Type B pancreatic cell (in vitro differentiated cells): ENCODE data around the gene ADI1. TPM values are rescaled to one million over a fixed set of nuclear protein-coding genes. Genes with fewer than 3 reads are reported as not detected.

Source experiments
- DNase-seq: peaks from one replicate; pipeline ENCODE4 v3.0.0; 2021; ENCODE audit warnings: mixed read lengths; ENCODE audit not compliant: unreplicated experiment; ENCODE audit errors: extremely low spot score
- H3K27ac Mint-ChIP-seq: 2 replicates; pipeline ENCODE4 v1.8.0; 2021; ENCODE audit warnings: mild to moderate bottlenecking, mixed read lengths
- H3K27me3 Mint-ChIP-seq: 2 replicates; pipeline ENCODE4 v1.8.0; 2021; ENCODE audit warnings: mixed read lengths
- H3K36me3 Mint-ChIP-seq: 2 replicates; pipeline ENCODE4 v1.8.0; 2021; ENCODE audit warnings: mixed read lengths
- H3K4me1 Mint-ChIP-seq: one replicate; pipeline ENCODE4 v1.8.0; 2021; ENCODE audit warnings: mixed read lengths; ENCODE audit not compliant: unreplicated experiment
- H3K4me3 Mint-ChIP-seq: 2 replicates; pipeline ENCODE4 v1.8.0; 2021; ENCODE audit warnings: mild to moderate bottlenecking, mixed read lengths
- H3K9me3 Mint-ChIP-seq: 2 replicates; pipeline ENCODE4 v1.8.0; 2021; ENCODE audit warnings: mixed read lengths
- long read RNA-seq: library from polyadenylated mRNA; unstranded; transcript quantifications from one replicate; pipeline ENCODE4 v2.0.0, GENCODE V29; 2020
- total RNA-seq: library from RNA; stranded (reverse); gene quantifications from 2 replicates; pipeline ENCODE4 v1.2.1, GENCODE V29; 2021; ENCODE audit warnings: low replicate concordance
- TF ChIP-seq, protein P1 (sequence below): fragments of 200-600 bp; sonication (generic); conservative IDR thresholded peaks from 2 replicates; pipeline ENCODE4 v1.5.0; 2021; ENCODE audit warnings: antibody characterized with exemption, mild to moderate bottlenecking

Gene ADI1, protein sequence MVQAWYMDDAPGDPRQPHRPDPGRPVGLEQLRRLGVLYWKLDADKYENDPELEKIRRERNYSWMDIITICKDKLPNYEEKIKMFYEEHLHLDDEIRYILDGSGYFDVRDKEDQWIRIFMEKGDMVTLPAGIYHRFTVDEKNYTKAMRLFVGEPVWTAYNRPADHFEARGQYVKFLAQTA
- total RNA-seq, result 40.0 and 54.7 TPM in 2 replicates
- long read RNA-seq, transcript ADI1-201 (4 exons, 2,391 nt), result major isoform, 234 of 245 reads
- long read RNA-seq, partial matches to known transcripts, result 4 of 245 reads
- long read RNA-seq, other reads (novel, unspliced or antisense), result 7 of 245 reads

DNA sequence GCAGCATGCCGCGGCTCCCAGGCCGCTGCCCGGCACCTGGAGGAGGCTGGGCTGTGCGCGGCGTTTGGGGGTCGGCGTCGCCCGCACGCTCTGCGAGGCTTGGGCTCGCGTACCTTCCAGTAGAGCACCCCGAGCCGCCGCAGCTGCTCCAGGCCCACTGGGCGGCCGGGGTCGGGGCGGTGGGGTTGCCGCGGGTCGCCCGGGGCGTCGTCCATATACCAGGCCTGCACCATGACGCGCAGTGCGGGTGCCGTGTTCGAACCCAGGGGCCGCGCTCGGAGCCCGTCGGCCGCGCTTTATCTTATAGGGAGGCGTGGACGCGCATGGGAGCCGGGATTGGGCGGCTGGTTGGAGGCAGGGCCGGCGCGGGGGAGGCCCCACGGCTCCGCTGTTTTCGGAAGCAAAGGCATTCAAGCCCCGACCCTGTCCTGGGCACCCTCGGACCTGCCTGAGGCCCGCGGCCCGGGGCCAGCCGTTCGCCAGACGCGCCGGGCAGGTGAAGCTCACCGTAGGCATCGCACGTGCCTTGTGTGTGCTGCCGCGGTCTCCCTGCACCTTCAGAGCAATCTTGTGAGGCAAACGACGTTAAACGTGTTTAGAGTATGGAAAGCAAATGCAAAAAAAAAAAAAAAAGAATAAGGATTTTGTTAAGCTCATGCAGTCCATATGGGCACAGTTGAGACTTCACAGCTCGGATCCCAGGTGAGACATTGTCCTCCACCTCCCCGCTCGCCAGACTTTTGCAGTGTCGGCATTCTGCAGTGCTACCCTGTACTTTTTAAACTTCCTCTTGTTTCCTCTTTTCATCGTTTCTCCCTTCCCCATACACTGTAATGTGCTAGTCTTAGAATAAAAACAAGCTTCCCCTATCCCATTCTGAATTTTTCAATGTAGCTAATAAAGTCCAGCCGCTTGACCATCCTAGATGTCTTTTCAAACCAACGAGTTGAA lies at the start of gene ADI1:
Gene ADI1, minus strand, starts transcription at position 277 of the 951 bp plus-strand sequence. Its CDS starts 44 bp downstream, at position 233.
- Mint-ChIP-seq H3K9me3 (peaks cover 5% of the 10 kb centered on the region), H3K36me3 (peaks cover 27% of the 10 kb centered on the region), H3K4me1 (peaks cover 30% of the 10 kb centered on the region), H3K27me3 (no peaks in the 10 kb centered on the region), H3K27ac (peak within 1 kb of the TSS; percentile 84), H3K4me3 (peak within 1 kb of the TSS; percentile 89)
- DNase-seq, result peak; percentile 88
- TF ChIP-seq, protein P1, sequence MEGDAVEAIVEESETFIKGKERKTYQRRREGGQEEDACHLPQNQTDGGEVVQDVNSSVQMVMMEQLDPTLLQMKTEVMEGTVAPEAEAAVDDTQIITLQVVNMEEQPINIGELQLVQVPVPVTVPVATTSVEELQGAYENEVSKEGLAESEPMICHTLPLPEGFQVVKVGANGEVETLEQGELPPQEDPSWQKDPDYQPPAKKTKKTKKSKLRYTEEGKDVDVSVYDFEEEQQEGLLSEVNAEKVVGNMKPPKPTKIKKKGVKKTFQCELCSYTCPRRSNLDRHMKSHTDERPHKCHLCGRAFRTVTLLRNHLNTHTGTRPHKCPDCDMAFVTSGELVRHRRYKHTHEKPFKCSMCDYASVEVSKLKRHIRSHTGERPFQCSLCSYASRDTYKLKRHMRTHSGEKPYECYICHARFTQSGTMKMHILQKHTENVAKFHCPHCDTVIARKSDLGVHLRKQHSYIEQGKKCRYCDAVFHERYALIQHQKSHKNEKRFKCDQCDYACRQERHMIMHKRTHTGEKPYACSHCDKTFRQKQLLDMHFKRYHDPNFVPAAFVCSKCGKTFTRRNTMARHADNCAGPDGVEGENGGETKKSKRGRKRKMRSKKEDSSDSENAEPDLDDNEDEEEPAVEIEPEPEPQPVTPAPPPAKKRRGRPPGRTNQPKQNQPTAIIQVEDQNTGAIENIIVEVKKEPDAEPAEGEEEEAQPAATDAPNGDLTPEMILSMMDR, result no peak

DNA sequence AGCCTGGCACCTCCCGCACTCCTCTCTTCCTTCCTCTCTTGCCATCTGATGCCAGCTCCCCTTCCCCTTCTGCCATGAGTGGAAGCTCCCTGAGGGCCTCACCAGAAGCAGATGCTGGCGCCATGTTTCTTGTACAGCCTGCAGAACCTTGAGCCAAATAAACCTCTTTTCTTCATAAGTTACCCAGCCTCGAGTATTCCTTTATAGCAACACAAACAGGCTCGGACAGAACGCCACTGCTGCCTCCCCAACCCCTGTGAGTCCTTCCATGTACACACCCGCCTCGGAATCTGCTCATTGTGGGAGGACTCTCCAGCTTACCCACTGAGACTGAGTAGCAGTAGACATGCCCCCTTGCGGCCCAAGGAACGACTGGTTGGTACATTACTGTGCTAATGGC lies 47.5 kb upstream of the ADI1 start:
- Mint-ChIP-seq H3K4me1 (no peaks in the 10 kb centered on the region), H3K9me3 (no peaks in the 10 kb centered on the region)

DNA sequence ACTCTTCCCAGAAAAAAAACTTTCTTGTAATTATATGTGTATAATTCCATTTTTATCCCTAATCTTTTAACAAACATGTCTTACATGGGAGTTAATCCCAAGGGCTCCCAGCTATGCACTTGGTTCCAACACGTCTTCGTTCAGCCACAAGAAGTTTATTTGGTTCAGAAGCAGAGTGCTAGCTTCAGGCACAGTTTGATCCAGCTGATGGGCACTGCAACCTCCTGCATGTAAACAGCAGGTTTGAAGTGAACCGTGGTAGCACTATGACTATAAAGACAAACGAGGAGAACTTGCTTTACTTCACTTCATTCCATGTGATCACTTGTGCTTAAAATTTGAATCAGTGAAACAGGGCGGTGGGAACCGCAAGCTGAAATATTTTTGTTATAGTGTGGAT lies 45.8 kb upstream of the ADI1 start:
- H3K4me1 Mint-ChIP-seq, result no peaks in the 10 kb centered on the region
- no peaks in the 10 kb centered on the region for H3K27me3 Mint-ChIP-seq
- peaks cover 4% of the 10 kb centered on the region for H3K36me3 Mint-ChIP-seq
- TF ChIP-seq, protein P1, result no peak
- H3K27ac Mint-ChIP-seq, result no peak overlapping the region
- H3K4me3 Mint-ChIP-seq, result no peak overlapping the region
- no peak for DNase-seq
- H3K9me3 Mint-ChIP-seq, result no peaks in the 10 kb centered on the region

More for the DNA sequence above, 47.5 kb upstream of the ADI1 start:
- Mint-ChIP-seq H3K27me3 (no peaks in the 10 kb centered on the region), H3K4me3 (no peak overlapping the region), H3K36me3 (peaks cover 4% of the 10 kb centered on the region), H3K27ac (no peak overlapping the region)
- DNase-seq, result no peak
- TF ChIP-seq, protein P1, result no peak

DNA sequence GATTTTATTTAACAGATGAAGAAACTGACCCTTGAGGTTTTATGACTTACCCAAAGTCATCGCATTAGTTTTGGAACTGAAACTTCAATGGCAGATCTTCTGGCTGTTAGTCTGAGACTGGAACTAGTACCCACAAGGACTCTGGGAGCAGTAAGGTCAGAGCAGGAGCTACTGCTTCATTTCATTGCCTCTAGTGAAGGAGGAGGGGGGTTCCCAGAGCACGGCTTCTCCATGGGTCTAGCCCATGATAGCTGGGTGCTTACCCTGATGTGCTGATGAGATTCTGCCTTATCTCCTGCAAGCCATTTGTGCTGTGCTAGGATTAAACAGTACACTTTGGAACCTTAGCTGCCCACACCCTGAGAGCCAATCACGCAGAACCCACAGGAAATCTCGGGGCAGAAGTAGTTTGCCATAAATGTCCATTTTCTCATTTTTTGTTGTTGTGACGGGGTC lies 44.2 kb upstream of the ADI1 start:
- Mint-ChIP-seq H3K27me3 (no peaks in the 10 kb centered on the region), H3K4me1 (no peaks in the 10 kb centered on the region), H3K9me3 (no peaks in the 10 kb centered on the region), H3K27ac (no peak overlapping the region), H3K4me3 (no peak overlapping the region), H3K36me3 (peaks cover 4% of the 10 kb centered on the region)
- TF ChIP-seq, protein P1, result no peak
- no peak for DNase-seq

DNA sequence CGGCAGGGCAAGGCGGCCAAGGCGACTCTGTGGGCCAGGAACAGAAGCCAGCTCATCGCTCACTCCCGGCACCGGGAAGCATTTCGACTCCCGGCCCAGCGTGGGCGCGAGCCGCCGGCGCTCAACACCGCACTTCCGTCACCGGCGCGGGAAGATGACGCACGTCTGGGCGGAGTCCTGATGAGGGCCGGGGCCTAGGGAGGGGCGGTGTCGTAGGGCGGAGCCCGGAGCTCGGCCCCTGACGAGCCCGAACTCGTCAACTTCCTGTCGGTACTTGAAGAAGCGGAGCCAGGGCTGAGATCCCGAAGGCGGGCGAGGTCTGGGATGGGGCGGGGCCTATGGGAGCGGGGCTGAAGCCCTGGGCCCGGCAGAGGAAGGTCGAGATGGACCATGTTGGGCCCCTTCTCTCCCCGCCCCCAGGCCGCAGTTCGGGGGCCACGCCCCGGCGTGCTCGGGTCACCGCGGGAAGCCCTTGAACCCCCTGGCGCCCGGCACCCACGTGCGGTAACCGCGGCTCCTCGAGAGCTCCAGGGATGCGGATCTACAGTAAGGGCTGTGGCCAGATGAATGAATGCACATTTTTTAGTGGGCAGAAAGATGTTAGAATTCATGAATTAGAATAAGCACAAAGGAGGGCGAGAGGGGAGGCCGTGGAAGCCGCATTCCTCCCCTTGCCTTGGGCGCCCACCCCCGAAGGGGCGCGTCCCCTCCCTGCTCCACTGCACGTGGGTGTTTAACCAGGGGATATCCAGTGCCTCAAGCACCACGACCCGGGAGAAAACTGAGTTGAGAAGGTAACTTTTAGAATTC lies 39.1 kb upstream of the ADI1 start, which contains the start of gene RNASEH1:
Gene RNASEH1, minus strand, starts transcription at position 129 of the 810 bp plus-strand sequence. Its CDS starts 73 bp downstream, at position 56.
- Mint-ChIP-seq H3K9me3 (no peaks in the 10 kb centered on the region), H3K27me3 (no peaks in the 10 kb centered on the region), H3K36me3 (peaks cover 5% of the 10 kb centered on the region), H3K4me3 (peak within 1 kb of the TSS; percentile 93), H3K27ac (peak within 1 kb of the TSS; percentile 92), H3K4me1 (no peaks in the 10 kb centered on the region)
- DNase-seq, result peak; percentile 99
- TF ChIP-seq, protein P1, result no peak
